HG03457 (cell line): ENCODE results near the gene RGS12.

Experiments used
- ATAC-seq: cut with Tn5 transposase; IDR thresholded peaks from one replicate; pipeline ENCODE4 v1.9.1; 2021; ENCODE audit warnings: moderate number of reproducible peaks; ENCODE audit not compliant: unreplicated experiment

Gene RGS12

GRCh38 chr4:3292571-3293400, at the start of gene RGS12:
Gene RGS12, plus strand, starts transcription at chr4:3293021. Its CDS starts 23,150 bp downstream, at chr4:3316171.
- ATAC-seq = peak; percentile 67

GRCh38 chr4:3243136-3243780, 49.6 kb upstream of the RGS12 start:
- no peak for ATAC-seq

- no peak for ATAC-seq
These were observed 48.8 kb upstream of the RGS12 start for GRCh38 chr4:3244002-3244401.

- ATAC-seq = no peak
These were observed 48.1 kb upstream of the RGS12 start for GRCh38 chr4:3244747-3245146.

- ATAC-seq = no peak
These were observed 47.1 kb upstream of the RGS12 start for GRCh38 chr4:3245676-3246075.

GRCh38 chr4:3246458-3247398, 46.1 kb upstream of the RGS12 start:
- no peak for ATAC-seq

GRCh38 chr4:3247399-3248177, 45.2 kb upstream of the RGS12 start:
- ATAC-seq = no peak

- ATAC-seq = no peak
These were observed 44.7 kb upstream of the RGS12 start for GRCh38 chr4:3248178-3248480.

GRCh38 chr4:3248811-3249661, 43.8 kb upstream of the RGS12 start, which contains the start of gene MSANTD1:
Gene MSANTD1, plus strand, starts transcription at chr4:3249159. Its CDS starts 64 bp downstream, at chr4:3249223.
- ATAC-seq = no peak

GRCh38 chr4:3249711-3250437, 42.9 kb upstream of the RGS12 start:
- ATAC-seq = no peak

GRCh38 chr4:3250438-3250955, 42.3 kb upstream of the RGS12 start:
- no peak for ATAC-seq

GRCh38 chr4:3250956-3251690, 41.7 kb upstream of the RGS12 start:
- no peak for ATAC-seq

- ATAC-seq = no peak
These were observed 40.9 kb upstream of the RGS12 start for GRCh38 chr4:3251691-3252479.

GRCh38 chr4:3252480-3252828, 40.4 kb upstream of the RGS12 start:
- no peak for ATAC-seq

- no peak for ATAC-seq
These were observed 39.8 kb upstream of the RGS12 start for GRCh38 chr4:3252831-3253641.

- ATAC-seq = no peak
These were observed 39.0 kb upstream of the RGS12 start for GRCh38 chr4:3253808-3254207.
